M059J (cell line): ENCODE measurements around the gene C4orf17. TPM values are rescaled to one million over a fixed set of nuclear protein-coding genes. Genes with fewer than 3 reads are reported as not detected.

Experiments
- total RNA-seq: library from RNA; depleted of rRNA; stranded (reverse); fragments of >200 nt; shearing (Covaris generic); gene quantifications from 2 replicates; pipeline ENCODE4 v1.2.3, GENCODE V29; 2014; rRNA removed

C4orf17 gene
- total RNA-seq, 1 experiment from 2014 or later, result not detected

Other genes starting within 250 kb of the C4orf17 start
- gene ADH1A, start 220.0 kb upstream of the C4orf17 start, total RNA-seq, result not detected in 2 replicates
- not detected in 2 replicates for gene ADH1B, start 189.6 kb upstream of the C4orf17 start, total RNA-seq
- gene ADH1C, start 158.3 kb upstream of the C4orf17 start, total RNA-seq, result 0.05 and 0.57 TPM in 2 replicates
- gene ADH7, start 75.7 kb upstream of the C4orf17 start, total RNA-seq, result not detected in 2 replicates
- 3.4 and 3.7 TPM in 2 replicates for gene TRMT10A, start 53.0 kb downstream of the C4orf17 start, total RNA-seq
- gene MTTP, start 63.8 kb downstream of the C4orf17 start, total RNA-seq, result 0.22 and 1.9 TPM in 2 replicates
- gene C4orf54, start 146.8 kb downstream of the C4orf17 start, total RNA-seq, result 0.02 and 0.37 TPM in 2 replicates